OCI-LY1 (cell line): ENCODE measurements around the gene ADAM22.

ENCODE experiments used
- CTCF ChIP-seq: fragments of 200-600 bp; sonication (generic), shearing (Covaris generic); IDR thresholded peaks from 2 replicates; pipeline ENCODE4 v1.5.1; 2017; ENCODE audit warnings: mild to moderate bottlenecking, antibody characterized with exemption, low read length, moderate library complexity, mixed read lengths
- EZH2 ChIP-seq: fragments of 200-600 bp; sonication (generic), shearing (Covaris generic); IDR thresholded peaks from 2 replicates; pipeline ENCODE4 v1.8.0; 2017; ENCODE audit warnings: borderline replicate concordance, mixed run types, mild to moderate bottlenecking, antibody characterized with exemption, low read length, moderate library complexity, mixed read lengths

DNA sequence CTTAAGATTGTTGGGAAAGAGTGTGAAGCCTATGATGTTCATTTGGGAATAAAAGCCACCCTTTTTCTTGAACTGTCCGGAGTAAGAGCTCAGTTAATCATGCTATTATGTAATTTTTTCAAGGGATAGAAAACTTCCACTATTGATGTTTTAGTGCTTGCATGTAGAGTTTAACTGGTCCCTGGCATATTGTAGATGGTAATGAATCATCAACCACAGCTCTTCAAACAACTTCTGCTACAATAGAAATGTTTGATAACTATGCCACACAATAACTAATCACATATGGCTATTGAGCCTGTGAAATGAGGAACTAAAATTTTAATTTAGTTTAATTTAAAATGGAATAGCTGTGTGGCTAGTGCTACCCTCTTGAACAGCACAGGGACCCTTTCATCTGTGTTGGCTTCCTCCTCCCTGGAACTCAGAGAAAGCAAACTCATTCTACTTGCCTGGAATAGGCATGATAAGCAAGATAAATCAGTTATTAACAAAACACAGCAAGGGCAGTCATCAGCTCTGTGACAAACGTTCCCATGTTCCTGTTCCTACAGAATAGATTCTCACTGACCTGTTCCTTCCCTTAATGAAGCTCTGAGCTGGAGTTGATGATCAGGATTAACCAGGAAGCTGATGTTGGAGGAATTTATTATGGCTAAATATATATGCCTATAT, 290.7 kb downstream of the ADAM22 start:
- no peak for TF ChIP-seq CTCF
- TF ChIP-seq EZH2 = no peak
